ENCODE measurements around the gene SLC2A4RG. TPM values are rescaled to one million over a fixed set of nuclear protein-coding genes. Genes with fewer than 3 reads are reported as not detected.

The SLC2A4RG gene
- total RNA-seq, 2 donors from 2014 or later, result 69.3 to 108 TPM

DNA sequence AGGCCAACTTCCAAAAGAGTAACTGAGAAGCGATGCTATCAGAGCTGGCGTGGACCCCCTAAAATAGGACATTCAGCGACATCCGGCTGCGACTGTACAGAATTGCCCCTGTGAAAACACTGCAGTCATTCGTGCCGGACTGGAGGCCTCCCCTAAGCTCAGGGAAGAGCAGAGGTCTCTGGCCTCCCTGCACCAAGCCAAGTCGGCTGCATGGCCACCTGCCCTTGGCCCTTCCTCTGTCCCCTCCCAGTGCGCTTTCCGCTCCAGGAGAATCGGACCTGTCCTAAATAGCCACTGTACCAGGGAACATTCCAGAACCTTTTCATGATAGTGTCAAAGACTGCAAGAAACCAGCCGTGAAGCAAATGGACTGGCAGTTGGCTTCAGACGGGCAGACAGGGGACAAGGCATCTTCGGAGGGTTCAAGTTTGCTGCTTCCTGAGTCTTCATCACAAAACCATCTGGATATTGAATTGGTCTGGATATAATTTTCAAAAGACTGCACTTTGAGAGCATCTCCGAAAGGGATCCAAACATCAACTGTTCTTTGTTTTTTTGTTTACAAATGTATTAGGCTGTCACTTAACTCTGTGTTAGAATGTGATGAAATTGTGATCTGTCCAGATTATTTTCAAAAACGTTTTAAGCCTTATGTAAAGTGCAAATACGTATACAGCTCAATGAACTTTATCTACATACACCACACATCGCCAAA, 16.5 kb downstream of the SLC2A4RG start:
- Histone ChIP-seq H3K27ac (ENCODE audit: low read depth, low read length) (no peak overlapping the region), H3K36me3 (ENCODE audit: control insufficient read depth, insufficient read depth, low read length) (peaks cover 12% of the 10 kb centered on the region), H3K9ac (ENCODE audit: extremely low read depth, low read length, poor library complexity, severe bottlenecking) (no peak overlapping the region), H3K9me3 (ENCODE audit: control insufficient read depth, low read length) (no peaks in the 10 kb centered on the region), H3K27me3 (ENCODE audit: control insufficient read depth, insufficient read depth, low read length, poor library complexity, severe bottlenecking) (no peaks in the 10 kb centered on the region), H3K4me1 (ENCODE audit: control insufficient read depth, insufficient read depth, low read length) (no peaks in the 10 kb centered on the region), H3K4me3 (ENCODE audit: low read length) (no peak overlapping the region)
- Mint-ChIP-seq H3K9me3 (peaks cover 2% of the 10 kb centered on the region), H3K4me3 (no peak overlapping the region), H3K27me3 (ENCODE audit: insufficient read depth) (no peaks in the 10 kb centered on the region), H3K36me3 (ENCODE audit: low read depth) (peaks cover 25% of the 10 kb centered on the region), H3K27ac (no peak overlapping the region), H3K4me1 (peaks cover 5% of the 10 kb centered on the region)
- TF ChIP-seq, protein P1, sequence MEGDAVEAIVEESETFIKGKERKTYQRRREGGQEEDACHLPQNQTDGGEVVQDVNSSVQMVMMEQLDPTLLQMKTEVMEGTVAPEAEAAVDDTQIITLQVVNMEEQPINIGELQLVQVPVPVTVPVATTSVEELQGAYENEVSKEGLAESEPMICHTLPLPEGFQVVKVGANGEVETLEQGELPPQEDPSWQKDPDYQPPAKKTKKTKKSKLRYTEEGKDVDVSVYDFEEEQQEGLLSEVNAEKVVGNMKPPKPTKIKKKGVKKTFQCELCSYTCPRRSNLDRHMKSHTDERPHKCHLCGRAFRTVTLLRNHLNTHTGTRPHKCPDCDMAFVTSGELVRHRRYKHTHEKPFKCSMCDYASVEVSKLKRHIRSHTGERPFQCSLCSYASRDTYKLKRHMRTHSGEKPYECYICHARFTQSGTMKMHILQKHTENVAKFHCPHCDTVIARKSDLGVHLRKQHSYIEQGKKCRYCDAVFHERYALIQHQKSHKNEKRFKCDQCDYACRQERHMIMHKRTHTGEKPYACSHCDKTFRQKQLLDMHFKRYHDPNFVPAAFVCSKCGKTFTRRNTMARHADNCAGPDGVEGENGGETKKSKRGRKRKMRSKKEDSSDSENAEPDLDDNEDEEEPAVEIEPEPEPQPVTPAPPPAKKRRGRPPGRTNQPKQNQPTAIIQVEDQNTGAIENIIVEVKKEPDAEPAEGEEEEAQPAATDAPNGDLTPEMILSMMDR (conservative IDR thresholded peaks at IDR 0.05), result no peak
- WGBS, 2 experiments (ENCODE audit: insufficient coverage in 1 of 2, insufficient read length in 1 of 2), result 88 to 94% methylated on average over 15 to 18 of the region's 18 CpGs
- no peak for DNase-seq

DNA sequence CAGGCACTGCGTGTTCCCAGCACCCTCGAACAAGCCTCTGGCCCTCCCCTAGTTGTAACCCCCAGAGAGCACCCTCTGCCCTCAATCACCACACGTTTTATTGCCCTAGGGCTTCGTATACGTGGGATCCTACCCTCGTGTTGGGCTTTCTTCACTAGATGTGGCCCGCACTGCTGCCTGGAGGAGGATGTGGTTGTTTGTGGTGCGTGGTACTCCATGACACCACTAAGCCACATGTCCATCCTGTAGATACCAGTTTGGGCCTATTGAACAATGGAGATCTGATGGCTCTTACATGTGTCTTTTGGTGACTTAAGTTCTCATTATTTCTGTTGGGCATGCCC, 17.0 kb downstream of the SLC2A4RG start:
- no peak overlapping the region for H3K27ac Mint-ChIP-seq
- H3K36me3 Mint-ChIP-seq (ENCODE audit: low read depth), result peaks cover 27% of the 10 kb centered on the region
- peaks cover 2% of the 10 kb centered on the region for H3K4me1 Mint-ChIP-seq
- Histone ChIP-seq H3K27me3 (ENCODE audit: control insufficient read depth, insufficient read depth, low read length, poor library complexity, severe bottlenecking) (no peaks in the 10 kb centered on the region), H3K9ac (ENCODE audit: extremely low read depth, low read length, poor library complexity, severe bottlenecking) (no peak overlapping the region), H3K27ac (ENCODE audit: low read depth, low read length) (no peak overlapping the region), H3K36me3 (ENCODE audit: control insufficient read depth, insufficient read depth, low read length) (peaks cover 12% of the 10 kb centered on the region), H3K4me1 (ENCODE audit: control insufficient read depth, insufficient read depth, low read length) (no peaks in the 10 kb centered on the region), H3K4me3 (ENCODE audit: low read length) (no peak overlapping the region), H3K9me3 (ENCODE audit: control insufficient read depth, low read length) (no peaks in the 10 kb centered on the region)
- WGBS, 2 experiments (ENCODE audit: insufficient coverage in 1 of 2, insufficient read length in 1 of 2), result 85 to 91% methylated on average over 7 to 8 of the region's 8 CpGs
- peaks cover 2% of the 10 kb centered on the region for H3K9me3 Mint-ChIP-seq
- no peaks in the 10 kb centered on the region for H3K27me3 Mint-ChIP-seq (ENCODE audit: insufficient read depth)
- TF ChIP-seq, protein P1 (conservative IDR thresholded peaks at IDR 0.05), result no peak
- DNase-seq, result no peak
- H3K4me3 Mint-ChIP-seq, result no peak overlapping the region

DNA sequence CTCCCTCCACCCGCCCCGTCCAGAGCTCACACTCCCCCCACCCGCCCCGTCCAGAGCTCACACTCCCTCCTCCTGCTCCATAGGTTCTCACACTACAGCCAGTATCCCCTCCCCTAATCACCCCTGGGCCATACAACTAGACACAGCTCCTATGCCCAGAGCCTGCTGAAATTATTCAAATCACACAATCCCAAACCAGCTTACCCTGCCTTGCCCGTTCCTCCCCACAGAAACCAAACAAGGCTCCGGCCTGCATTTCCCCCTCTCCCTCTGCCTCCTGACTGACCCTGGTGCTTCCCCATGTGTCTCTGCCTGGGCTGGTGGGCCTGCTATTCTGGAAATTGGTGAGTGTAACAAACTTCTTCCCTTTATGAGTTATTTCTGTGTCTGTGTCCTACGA, 18.6 kb downstream of the SLC2A4RG start:
- DNase-seq, result no peak
- peaks cover 36% of the 10 kb centered on the region for H3K36me3 Mint-ChIP-seq (ENCODE audit: low read depth)
- TF ChIP-seq, protein P1 (conservative IDR thresholded peaks at IDR 0.05), result no peak
- H3K4me3 Mint-ChIP-seq, result no peak overlapping the region
- H3K4me3 ChIP-seq (ENCODE audit: low read length), result no peak overlapping the region
- H3K27me3 ChIP-seq (ENCODE audit: control insufficient read depth, insufficient read depth, low read length, poor library complexity, severe bottlenecking), result no peaks in the 10 kb centered on the region
- no peaks in the 10 kb centered on the region for H3K27me3 Mint-ChIP-seq (ENCODE audit: insufficient read depth)
- peaks cover 2% of the 10 kb centered on the region for H3K9me3 Mint-ChIP-seq
- no peak overlapping the region for H3K27ac ChIP-seq (ENCODE audit: low read depth, low read length)
- no peak overlapping the region for H3K9ac ChIP-seq (ENCODE audit: extremely low read depth, low read length, poor library complexity, severe bottlenecking)
- no peak overlapping the region for H3K27ac Mint-ChIP-seq
- H3K4me1 ChIP-seq (ENCODE audit: control insufficient read depth, insufficient read depth, low read length), result no peaks in the 10 kb centered on the region
- H3K9me3 ChIP-seq (ENCODE audit: control insufficient read depth, low read length), result no peaks in the 10 kb centered on the region
- H3K36me3 ChIP-seq (ENCODE audit: control insufficient read depth, insufficient read depth, low read length), result peaks cover 18% of the 10 kb centered on the region
- H3K4me1 Mint-ChIP-seq, result peaks cover 2% of the 10 kb centered on the region
- WGBS, 2 experiments (ENCODE audit: insufficient coverage in 1 of 2, insufficient read length in 1 of 2), result 87 to 100% methylated on average over 3 to 5 of the region's 7 CpGs
